HCT116 (cell line): ENCODE measurements around the gene AAMP. TPM values are rescaled to one million over a fixed set of nuclear protein-coding genes. Genes with fewer than 3 reads are reported as not detected.

Experiments
- ATAC-seq: fragments of 200-7000 bp; cut with Tn5 transposase; 2 replicates; pipeline ENCODE4 v1.9.1; 2020; ENCODE audit warnings: mild to moderate bottlenecking, moderate library complexity
- BruUV-seq: library from RNA; stranded (reverse); fragments of 400-500 nt; replicated peaks from 2 replicates; lab custom pipeline; 2021; lab: Mats Ljungman, UMichigan
- CTCF ChIA-PET: fragments of 300-600 bp; sonication (Branson Sonifier 250); formaldehyde crosslinking; loops from one replicate; lab custom pipeline; 2021; ENCODE audit warnings: antibody characterized with exemption; lab: Charles Lee
- POLR2A ChIA-PET: fragments of 300-600, 350-600 bp; sonication (Branson Sonifier 250); formaldehyde crosslinking; loops from one replicate; lab custom pipeline; 2021; ENCODE audit warnings: antibody characterized with exemption; lab: Charles Lee
- RAD21 ChIA-PET, 2 experiments: fragments of 300-600 bp; sonication (Branson Sonifier 250); formaldehyde crosslinking; loops; one replicate each; lab custom pipeline; 2023; ENCODE audit warnings: low total read pairs in 2 of 2; ENCODE audit not compliant: uncharacterized antibody in 2 of 2, unreplicated experiment in 2 of 2, low non-redundant PET in 1 of 2; lab: Charles Lee
- DNase-seq: peaks from one replicate; pipeline ENCODE4 v3.0.0-alpha.2; 2010; ENCODE audit warnings: low read depth, low spot score
- H2AFZ ChIP-seq: fragments of 200-600 bp; shearing (Covaris generic), sonication (generic); 2 replicates; pipeline ENCODE4 v1.6.1; 2017; ENCODE audit warnings: low read depth, mixed run types, mixed read lengths, antibody characterized with exemption, low read length; ENCODE audit not compliant: poor library complexity, severe bottlenecking
- H3K27ac ChIP-seq: 2 replicates; pipeline ENCODE4 v1.5.1; 2012; ENCODE audit warnings: low read depth, low read length
- H3K27me3 ChIP-seq: fragments of 200-600 bp; sonication (generic); 2 replicates; pipeline ENCODE4 v1.6.1; 2016; ENCODE audit warnings: mixed run types, low read length, mixed read lengths; ENCODE audit not compliant: insufficient read depth
- H3K36me3 ChIP-seq, 2 experiments: fragments of 200-500 bp in 1 of 2; fragments of 200-600 bp in 1 of 2; sonication (Bioruptor generic) in 1 of 2; sonication (generic) in 1 of 2; 2 replicates each; pipeline versions ENCODE4 v1.5.1 to v1.6.1; 2014 to 2016; ENCODE audit warnings: low read length in 2 of 2, inconsistent platforms in 1 of 2, mixed read lengths in 1 of 2, mixed run types in 1 of 2; ENCODE audit not compliant: insufficient read depth in 2 of 2, control insufficient read depth in 1 of 2
- H3K4me1 ChIP-seq, 2 experiments: fragments of 200-600 bp in 1 of 2; sonication (generic) in 1 of 2; 2 replicates each; pipeline versions ENCODE4 v1.5.1 to v1.6.1; 2012 to 2017; ENCODE audit warnings: low read length in 2 of 2, inconsistent platforms in 1 of 2, mild to moderate bottlenecking in 1 of 2, mixed read lengths in 1 of 2, mixed run types in 1 of 2, moderate library complexity in 1 of 2; ENCODE audit not compliant: insufficient read depth in 2 of 2, control insufficient read depth in 1 of 2
- H3K4me2 ChIP-seq: fragments of 200-600 bp; sonication (generic); 2 replicates; pipeline ENCODE4 v1.6.1; 2017; ENCODE audit warnings: mixed run types, low read length, mixed read lengths
- H3K4me3 ChIP-seq, 2 experiments: fragments of 200-600 bp in 1 of 2; sonication (generic) in 1 of 2; replicated peaks in 1 of 2; 2 replicates each; pipeline ENCODE4 v1.5.1; 2011 to 2016; ENCODE audit warnings: low read length in 2 of 2, control low read depth in 1 of 2, low read depth in 1 of 2, mild to moderate bottlenecking in 1 of 2, mixed read lengths in 1 of 2, mixed run types in 1 of 2
- H3K79me2 ChIP-seq: fragments of 200-600 bp; sonication (generic); 2 replicates; pipeline ENCODE4 v1.6.1; 2017; ENCODE audit warnings: mild to moderate bottlenecking, mixed run types, low read length, moderate library complexity, mixed read lengths; ENCODE audit not compliant: insufficient read depth
- H3K9ac ChIP-seq: fragments of 200-600 bp; sonication (generic); 2 replicates; pipeline ENCODE4 v1.6.1; 2016; ENCODE audit warnings: low read length, mixed read lengths
- H3K9me2 ChIP-seq: fragments of 200-600 bp; sonication (generic), shearing (Covaris generic); 2 replicates; pipeline ENCODE4 v1.6.1; 2017; ENCODE audit warnings: mixed run types, mild to moderate bottlenecking, moderate library complexity; ENCODE audit not compliant: insufficient read depth
- H3K9me3 ChIP-seq, 2 experiments: fragments of 200-500 bp in 1 of 2; fragments of 200-600 bp in 1 of 2; sonication (Bioruptor generic) in 1 of 2; sonication (generic) in 1 of 2; 2 replicates each; pipeline ENCODE4 v1.6.1; 2014 to 2017; ENCODE audit warnings: low read length in 2 of 2, mixed read lengths in 2 of 2, inconsistent platforms in 1 of 2, low read depth in 1 of 2, mild to moderate bottlenecking in 1 of 2, mixed run types in 1 of 2, moderate library complexity in 1 of 2; ENCODE audit not compliant: control insufficient read depth in 1 of 2, insufficient read depth in 1 of 2
- H4K20me1 ChIP-seq: fragments of 200-600 bp; sonication (generic), shearing (Covaris generic); 2 replicates; pipeline ENCODE4 v1.6.1; 2017; ENCODE audit warnings: mixed run types, mild to moderate bottlenecking, moderate library complexity; ENCODE audit not compliant: insufficient read depth
- ATF3 ChIP-seq: IDR thresholded peaks from 2 replicates; pipeline ENCODE4 v1.6.1; 2012
- CEBPB ChIP-seq: IDR thresholded peaks from 2 replicates; pipeline ENCODE4 v1.6.1; 2012; ENCODE audit warnings: low read depth
- CTCF ChIP-seq, 3 experiments: fragments of 200-600 bp in 1 of 3; sonication (generic) in 1 of 3; IDR thresholded peaks in 2 of 3; conservative IDR thresholded peaks in 1 of 3; 2 replicates each; pipeline ENCODE4 v1.5.1; 2012 to 2017; ENCODE audit warnings: low read depth in 2 of 3, low read length in 2 of 3, antibody characterized with exemption in 1 of 3, borderline replicate concordance in 1 of 3, control low read depth in 1 of 3, mild to moderate bottlenecking in 1 of 3, mixed read lengths in 1 of 3, mixed run types in 1 of 3, moderate library complexity in 1 of 3; ENCODE audit not compliant: insufficient read depth in 1 of 3
- EGR1 ChIP-seq: IDR thresholded peaks from 2 replicates; pipeline ENCODE4 v1.6.1; 2012; ENCODE audit warnings: low read depth
- EZH2 ChIP-seq: fragments of 200-600 bp; sonication (generic); IDR thresholded peaks from 2 replicates; pipeline ENCODE4 v1.6.1; 2017; ENCODE audit warnings: antibody characterized with exemption, mixed run types
- JUND ChIP-seq: IDR thresholded peaks from 2 replicates; pipeline ENCODE4 v1.6.1; 2012
- POLR2AphosphoS5 ChIP-seq: IDR thresholded peaks from 2 replicates; pipeline ENCODE4 v1.6.1; 2011; ENCODE audit warnings: mild to moderate bottlenecking, low read depth, low read length, moderate library complexity
- RAD21 ChIP-seq: IDR thresholded peaks from 2 replicates; pipeline ENCODE4 v1.6.1; 2012; ENCODE audit warnings: low read depth, mild to moderate bottlenecking
- SIN3A ChIP-seq: IDR thresholded peaks from 2 replicates; pipeline ENCODE4 v1.6.1; 2012; ENCODE audit warnings: low read depth
- SRF ChIP-seq: IDR thresholded peaks from 2 replicates; pipeline ENCODE4 v1.6.1; 2012; ENCODE audit warnings: low read depth
- YY1 ChIP-seq: IDR thresholded peaks from 2 replicates; pipeline ENCODE4 v1.6.1; 2011; ENCODE audit warnings: low read length, low read depth, moderate library complexity, mild to moderate bottlenecking; ENCODE audit not compliant: insufficient replicate concordance; ENCODE audit errors: extremely low read depth
- intact Hi-C: fragments of 100-400 bp; cut with micrococcal nuclease; formaldehyde crosslinking; loops from 2 replicates; pipeline ENCODE4 v1.10.0; 2022
- total RNA-seq: library from RNA; stranded (reverse); gene quantifications from one replicate; pipeline ENCODE4 v1.2.1, GENCODE V29; 2021; ENCODE audit not compliant: unreplicated experiment

Gene AAMP
- total RNA-seq, 1 experiment from 2014 or later = 111 TPM

GRCh38 chr2:218285604-218286003 lies 15.7 kb upstream of the AAMP start:
- H3K79me2 ChIP-seq = peaks cover 81% of the 10 kb centered on the region
- H3K27me3 ChIP-seq = no peaks in the 10 kb centered on the region
- CTCF ChIA-PET = no interaction called here
- POLR2A ChIA-PET = no interaction called here
- intact Hi-C loops = no loop called here
- BruUV-seq = no TSS peak
- DNase-seq (no peak), ATAC-seq (no peak)
- RAD21 ChIA-PET = no interaction called here
- H3K4me3 ChIP-seq = no peak overlapping the region
- peaks cover under 1 to 4% of the 10 kb centered on the region in 2 experiments; a peak in 1 of 4 replicates for H3K36me3 ChIP-seq
- TF ChIP-seq SIN3A (no peak), EZH2 (no peak), CTCF (IDR thresholded peaks at IDR 0.05 in 2 of 3, conservative IDR thresholded peaks at IDR 0.05 in 1 of 3; ENCODE audit: borderline replicate concordance in 1 of 3, insufficient read depth in 1 of 3, low read depth in 2 of 3, low read length in 2 of 3) (no peak), JUND (no peak), YY1 (no peak), POLR2AphosphoS5 (no peak), SRF (no peak), EGR1 (no peak), CEBPB (no peak), RAD21 (no peak), ATF3 (no peak)
- H3K27ac ChIP-seq = peak overlapping the region; percentile 81; the same call in 1 of the 2 replicates
- H4K20me1 ChIP-seq = no peaks in the 10 kb centered on the region
- no peak overlapping the region for H2AFZ ChIP-seq
- peak overlapping the region; percentile 78; the same call in 1 of the 2 replicates for H3K9ac ChIP-seq
- peak overlapping the region; percentile 99; the same call in 1 of the 2 replicates for H3K4me2 ChIP-seq
- H3K9me3 ChIP-seq = no peaks in the 10 kb centered on the region
- H3K9me2 ChIP-seq = no peaks in the 10 kb centered on the region
- peaks cover 28 to 60% of the 10 kb centered on the region in 2 experiments for H3K4me1 ChIP-seq
